Erythroblast (primary cell): ENCODE measurements around the gene TIMM50.

Experiments
- GATA1 ChIP-seq: IDR thresholded peaks from 2 replicates; pipeline ENCODE4 v1.6.1; 2011; ENCODE audit warnings: low read depth, mild to moderate bottlenecking, control low read depth, low read length, moderate library complexity
- POLR2A ChIP-seq: IDR thresholded peaks from 2 replicates; pipeline ENCODE4 v1.6.1; 2011; ENCODE audit warnings: mild to moderate bottlenecking, low read length

- no peak for TF ChIP-seq POLR2A
- TF ChIP-seq GATA1 = no peak
Observed at GRCh38 chr19:39446365-39447084, 34.1 kb upstream of the TIMM50 start.
